NCI-H128 (cell line): ENCODE data around the gene ETV5.

Experiments used
- DNase-seq: peaks from one replicate; lab custom pipeline; 2025; ENCODE audit not compliant: unreplicated experiment; lab: John Stamatoyannopoulos, UW

Gene ETV5

DNA sequence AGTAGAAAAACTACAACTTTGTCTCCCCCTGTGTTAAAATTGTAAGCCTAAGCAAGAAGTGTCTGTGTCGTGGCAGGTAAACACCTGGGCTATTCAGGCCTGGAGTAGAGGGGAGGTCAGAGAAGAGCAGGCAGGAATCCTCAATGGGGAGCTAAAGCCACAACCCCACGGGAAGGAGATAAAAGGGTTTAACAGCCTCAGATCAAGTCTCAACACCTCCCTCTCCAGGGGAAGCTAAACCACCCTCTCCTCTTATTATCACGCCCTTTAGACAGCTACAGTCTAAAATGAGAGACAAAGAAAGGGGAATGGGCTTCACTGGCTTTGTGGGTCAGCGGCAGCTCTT is 11.6 kb downstream of the ETV5 start:
- no peak for DNase-seq

DNA sequence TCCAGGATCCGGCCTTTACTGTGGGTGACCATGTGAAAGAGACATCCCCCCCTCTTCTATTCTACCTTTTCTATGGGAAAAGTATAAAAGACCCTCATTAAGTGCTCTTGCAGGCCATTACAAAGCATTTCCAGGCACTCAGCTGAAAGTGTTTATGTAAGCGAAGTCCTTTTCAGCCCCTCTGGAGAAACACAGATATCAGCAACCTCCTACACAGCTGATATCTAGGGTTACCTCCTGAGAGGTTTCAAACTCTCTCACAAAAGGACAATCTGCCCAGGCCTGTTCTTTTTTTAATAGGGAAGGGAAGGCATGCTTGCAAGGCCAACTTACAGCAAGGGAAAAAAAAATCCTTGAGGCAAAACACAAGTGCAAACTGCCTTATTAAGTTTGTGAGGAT is 12.6 kb downstream of the ETV5 start:
- peak; percentile 37 for DNase-seq

DNA sequence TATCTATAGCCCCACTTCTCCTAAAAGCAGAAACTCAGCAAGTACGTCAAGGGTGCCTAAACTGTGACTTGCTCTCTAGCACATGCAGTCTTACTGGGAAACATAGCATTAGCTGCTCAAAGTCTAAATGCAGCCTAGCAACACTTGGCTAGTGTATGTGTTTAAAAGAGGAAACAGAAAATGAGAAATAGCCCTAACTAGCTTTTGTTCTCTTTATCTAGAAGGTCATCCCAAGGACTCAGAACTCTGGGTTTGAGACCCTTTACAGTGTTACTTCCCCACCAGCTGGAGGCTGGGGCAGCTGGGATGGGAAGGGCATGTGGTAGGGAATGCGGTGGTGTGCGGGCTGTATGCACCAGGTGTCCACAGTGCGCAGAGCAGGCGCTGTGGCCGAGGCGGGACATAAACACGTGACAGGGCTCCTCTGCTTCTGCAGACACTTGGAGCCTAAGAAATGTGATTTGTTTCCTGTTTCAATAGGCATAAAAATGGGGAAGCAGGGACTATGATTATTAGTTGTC is 13.3 kb downstream of the ETV5 start:
- DNase-seq = no peak

DNA sequence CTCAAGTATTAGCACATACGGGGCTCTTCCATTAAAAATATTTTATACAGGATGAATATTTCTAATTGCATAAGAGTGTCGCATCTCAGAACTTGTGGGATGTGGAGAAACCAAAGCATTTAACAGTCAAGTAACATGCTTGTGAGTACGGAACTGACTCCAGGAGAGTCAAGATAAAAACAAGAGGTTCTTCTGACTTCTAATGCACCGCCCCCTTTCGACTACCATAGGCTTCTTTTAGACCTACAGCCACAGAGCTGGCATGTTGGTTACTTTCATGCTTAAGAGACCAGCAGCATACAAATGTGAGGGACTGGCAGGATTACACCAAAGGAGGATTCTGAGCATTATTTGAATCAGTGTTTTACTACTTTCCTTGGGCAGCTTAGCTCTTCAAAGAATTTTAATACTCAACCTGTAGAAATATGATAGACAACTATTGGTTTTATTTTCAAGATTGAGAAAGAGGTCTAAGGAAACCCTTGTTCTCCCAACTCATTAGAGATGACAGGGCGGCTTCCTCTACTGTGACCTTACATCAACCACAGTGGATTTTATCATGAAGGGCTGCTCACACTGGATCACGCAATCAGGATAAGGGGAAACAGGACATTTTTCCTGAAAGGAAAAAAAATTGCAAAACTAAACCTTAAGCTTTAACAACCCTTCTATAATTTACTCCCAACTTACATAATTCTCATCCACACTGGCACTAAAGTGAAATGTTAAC is 14.0 kb downstream of the ETV5 start:
- DNase-seq = no peak

DNA sequence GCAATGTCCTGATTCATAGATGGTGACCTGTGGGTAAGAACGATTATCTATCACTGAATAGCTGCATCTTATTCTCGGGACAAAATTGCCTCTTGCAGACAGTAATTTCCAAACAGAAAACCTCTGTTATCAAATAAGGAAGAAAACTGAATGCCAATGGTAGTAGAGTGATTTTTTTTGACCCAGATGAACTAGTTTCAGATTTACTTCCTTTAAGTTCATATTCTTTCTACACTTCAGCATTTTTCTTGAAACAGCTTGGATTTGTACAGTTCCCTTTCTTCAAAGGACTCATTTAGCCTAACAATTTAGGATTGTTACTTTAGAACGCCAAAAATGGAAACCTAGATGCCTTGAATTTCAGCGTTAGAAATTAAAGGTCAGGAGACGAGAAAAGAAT is 14.6 kb downstream of the ETV5 start:
- DNase-seq = no peak

DNA sequence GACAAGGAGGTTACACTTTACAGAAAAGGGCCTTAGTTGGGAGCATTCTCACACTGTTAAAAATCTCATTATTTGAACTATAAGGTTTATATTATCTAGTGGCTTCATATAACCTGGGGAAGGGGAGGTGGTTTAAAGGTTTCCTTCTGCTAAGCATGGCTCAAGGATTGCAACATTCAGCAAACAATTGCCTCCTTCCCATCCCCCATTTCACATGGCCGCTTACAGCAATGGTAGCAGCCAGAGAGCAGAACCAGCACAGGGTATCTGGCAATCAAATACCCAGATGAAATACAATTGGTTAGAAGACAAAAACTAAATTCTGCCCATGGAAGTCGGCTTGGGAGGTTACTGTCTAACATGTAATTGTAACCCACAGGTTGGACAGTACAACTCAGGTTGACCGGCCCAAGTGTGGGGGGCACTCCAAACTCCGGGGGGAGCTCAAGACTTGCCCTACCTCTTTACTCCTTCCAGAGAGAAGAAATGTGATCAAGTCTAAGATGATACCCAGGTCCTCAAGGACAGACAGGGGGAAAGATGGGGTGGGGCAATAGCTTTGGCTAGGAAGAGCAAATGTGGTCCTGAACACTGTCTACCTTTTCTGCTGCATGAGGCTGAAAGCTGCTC is 15.5 kb downstream of the ETV5 start:
- no peak for DNase-seq

DNA sequence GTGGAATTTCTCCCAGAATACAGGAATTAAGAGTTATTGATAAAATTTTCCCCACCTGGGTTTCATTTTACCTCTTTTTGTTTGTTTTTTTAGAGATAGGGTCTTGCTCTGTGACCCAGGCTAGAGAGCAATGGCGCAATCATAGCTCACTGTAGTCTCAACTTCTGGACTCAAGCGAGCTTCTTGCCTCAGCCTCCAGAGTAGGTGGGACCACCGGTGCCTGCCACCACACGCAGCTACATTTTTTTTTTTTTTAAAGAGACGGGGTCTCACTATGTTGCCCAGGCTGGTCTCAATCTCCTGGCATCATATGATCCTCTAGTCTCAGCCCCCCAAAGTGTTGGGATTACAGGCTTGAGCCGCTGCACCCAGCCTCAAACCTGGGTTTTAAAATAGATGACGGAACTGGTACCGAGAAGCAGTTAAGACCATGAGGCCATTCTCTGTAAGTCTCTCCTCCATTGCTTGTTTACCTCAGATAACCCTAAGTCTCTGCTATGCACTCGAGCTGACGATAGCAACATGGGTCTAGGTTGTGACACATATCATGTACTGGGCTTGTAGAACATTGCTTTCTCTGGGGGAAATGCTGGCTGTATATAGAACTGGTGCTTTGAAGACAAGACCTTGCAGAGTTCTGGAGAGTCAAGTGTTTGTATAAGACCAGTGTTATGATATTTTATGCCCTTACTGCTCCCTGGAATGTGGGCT is 16.4 kb downstream of the ETV5 start:
- DNase-seq = no peak

DNA sequence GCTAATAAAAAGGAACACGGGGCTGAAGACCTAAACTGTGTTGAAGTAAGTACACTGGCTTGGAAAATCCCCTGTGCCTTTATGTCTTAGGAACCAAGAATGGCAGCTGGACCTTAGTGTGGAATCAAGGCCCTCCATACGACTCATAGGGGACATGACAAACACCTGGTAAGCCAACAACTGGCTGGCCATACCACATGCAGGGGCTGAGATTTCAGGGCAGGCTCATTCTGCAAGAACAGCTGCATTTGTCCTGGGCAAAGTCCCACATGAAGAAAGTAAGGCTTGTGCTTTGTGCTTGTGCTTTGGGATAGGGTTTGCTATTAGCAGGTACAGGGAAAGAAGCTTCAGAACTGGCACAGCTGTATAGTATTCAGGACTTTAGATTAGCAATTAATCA is 18.0 kb downstream of the ETV5 start:
- no peak for DNase-seq

DNA sequence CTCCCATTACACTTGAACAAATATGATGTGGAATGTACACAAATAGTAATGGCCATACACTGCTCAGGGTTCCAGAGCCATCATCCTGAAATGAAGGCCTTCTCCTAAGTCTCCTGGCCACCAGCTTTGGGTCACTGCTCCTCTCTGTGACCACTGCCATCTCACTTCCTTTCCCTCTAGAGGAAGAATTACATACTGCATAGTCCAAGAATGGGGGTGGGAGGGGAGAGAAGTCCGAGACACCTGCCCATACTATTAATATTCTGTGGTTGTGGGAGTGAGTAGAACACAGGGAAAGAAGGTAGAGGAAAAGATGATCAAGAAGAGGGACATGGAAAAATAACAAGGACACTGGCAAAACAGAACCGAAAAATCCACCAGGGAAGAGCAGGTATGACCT is 20.6 kb downstream of the ETV5 start:
- no peak for DNase-seq

DNA sequence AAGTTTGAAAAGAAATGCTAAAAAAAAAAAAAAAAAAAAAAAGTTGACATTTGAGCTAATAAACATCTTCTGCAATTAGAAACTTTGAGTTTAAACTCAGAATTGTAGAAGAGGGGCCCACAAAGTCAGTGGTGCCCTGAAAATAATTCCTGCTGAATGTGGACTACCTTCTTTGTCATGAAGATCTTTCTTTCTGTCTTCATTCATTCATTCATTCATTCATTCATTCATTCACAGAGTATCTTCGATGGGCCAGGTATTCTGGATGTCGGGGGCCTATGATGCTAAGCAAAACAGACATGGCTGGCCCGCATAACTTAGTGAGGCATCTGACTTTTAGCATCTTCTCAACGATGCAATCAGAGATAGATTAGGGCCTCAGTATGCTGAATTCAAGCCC is 24.6 kb downstream of the ETV5 start:
- DNase-seq = no peak

DNA sequence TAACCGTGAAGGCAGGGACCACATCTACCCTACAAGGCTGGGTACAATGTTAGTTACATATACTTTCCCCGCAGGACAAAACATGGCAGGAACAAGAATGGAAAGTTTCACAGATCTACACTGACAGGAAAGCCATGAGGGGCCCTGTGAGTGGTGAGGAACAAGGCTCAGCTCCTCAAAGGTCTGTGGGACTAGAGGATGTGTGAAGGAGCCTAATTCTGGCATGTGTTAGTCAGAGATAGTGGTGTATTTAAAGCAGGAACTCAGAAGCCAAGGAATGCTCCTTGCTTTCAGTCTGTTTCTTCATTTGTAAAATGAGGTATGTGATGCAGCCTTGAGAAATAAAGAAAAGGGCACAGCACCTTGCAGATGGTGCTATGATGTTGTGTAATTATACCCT is 25.1 kb downstream of the ETV5 start:
- DNase-seq = no peak

DNA sequence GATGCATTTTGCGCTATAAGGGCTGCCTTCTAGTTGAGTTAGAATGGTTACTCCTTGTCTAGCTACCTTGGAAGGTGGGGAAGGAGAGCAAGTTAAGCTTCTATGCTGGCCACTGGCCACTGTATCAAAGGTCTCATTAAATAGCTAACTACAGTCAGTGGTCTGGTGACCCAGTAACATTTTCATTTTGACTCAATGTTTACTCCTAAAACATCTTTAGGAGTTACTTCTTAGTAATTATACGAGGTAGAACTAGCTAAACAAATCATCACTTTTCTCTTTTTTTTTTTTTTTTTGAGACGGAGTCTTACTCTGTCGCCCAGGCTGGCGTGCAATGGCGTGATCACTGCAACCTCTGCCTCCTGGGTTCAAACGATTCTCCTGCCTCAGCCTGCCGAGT is 26.7 kb downstream of the ETV5 start:
- DNase-seq = no peak

DNA sequence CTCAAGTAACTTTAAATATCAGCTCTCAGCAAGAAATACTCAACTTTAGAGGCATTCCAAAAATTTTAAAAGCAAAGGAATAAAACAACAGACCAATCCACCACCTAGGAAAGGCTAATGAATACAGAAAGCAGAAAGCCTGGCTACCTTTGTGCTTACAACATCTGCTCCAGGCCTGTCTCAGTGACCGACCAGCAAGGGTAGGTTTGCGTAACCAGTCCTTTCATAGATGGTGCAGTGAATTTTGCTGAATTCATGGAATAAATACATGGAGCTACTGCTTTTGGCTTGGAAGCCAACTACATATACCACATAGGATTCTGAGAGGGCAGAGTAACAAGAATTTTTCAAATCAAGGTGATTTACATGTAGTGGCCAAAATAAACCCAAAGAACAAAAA is 27.2 kb downstream of the ETV5 start:
- DNase-seq = no peak

DNA sequence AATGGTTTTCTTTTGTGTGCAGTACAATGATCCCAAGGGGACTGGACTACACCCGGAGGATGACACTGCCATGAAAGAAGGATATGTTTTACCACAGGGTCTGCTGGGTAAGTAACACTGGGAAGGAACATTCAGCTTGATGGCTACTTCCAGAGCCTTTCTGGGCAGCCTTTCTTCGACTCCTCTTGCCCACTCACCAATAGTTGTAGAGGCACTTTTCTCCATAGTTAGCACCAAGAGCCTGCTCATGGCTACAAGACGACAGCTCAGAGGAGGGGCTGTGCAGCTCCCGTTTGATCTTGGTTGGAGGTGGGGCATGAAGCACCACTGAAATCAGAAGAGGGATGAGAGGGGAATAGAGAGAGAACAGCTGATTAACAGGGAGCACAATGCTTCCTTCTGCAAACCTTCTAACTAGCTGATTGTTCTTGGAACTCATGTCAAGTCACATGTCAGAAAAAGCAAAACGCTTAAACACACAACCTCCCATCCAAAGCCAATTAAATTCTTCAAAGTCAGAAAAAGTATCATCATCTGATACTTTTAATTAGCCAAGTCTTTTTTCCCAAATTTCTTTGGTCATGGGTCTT is 27.9 kb downstream of the ETV5 start:
- DNase-seq = no peak

DNA sequence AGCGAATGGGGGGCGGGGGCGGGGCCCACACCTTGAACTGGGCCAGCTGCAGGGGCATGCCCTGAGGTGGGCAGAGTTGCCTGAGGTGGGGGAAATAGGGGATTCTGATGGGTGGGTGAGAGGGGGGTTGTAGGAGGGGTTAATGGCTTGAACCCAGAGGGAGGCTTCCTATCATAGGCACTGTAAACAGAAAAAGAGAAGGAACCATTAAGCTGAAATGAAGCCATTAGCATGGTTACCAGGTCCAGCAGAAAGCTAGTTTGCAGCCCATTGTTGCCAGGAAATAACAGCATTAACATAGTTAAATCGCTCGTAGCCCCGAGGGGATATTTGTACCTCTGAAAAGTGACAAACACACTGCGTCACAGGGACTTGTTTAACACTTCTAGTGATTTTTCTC is 29.0 kb downstream of the ETV5 start:
- DNase-seq = no peak

DNA sequence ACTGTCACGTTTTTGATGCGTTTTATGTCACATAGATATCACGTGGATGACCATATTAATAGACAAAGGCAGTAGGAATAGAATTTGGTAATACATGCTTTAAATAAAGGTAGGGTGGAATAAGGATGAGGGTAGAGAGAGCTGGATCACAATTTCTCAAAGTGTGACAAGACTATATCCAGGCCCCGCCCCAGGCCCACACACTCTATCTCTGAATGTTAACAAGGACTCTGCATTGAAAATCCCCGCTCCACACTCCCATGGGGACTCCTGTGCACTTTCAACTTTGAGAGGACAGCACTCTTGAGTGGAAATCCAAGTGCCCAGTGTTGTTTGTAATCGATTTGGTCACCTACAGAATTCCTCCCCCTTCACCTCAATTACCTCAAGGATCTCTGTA is 31.4 kb downstream of the ETV5 start:
- DNase-seq = no peak

DNA sequence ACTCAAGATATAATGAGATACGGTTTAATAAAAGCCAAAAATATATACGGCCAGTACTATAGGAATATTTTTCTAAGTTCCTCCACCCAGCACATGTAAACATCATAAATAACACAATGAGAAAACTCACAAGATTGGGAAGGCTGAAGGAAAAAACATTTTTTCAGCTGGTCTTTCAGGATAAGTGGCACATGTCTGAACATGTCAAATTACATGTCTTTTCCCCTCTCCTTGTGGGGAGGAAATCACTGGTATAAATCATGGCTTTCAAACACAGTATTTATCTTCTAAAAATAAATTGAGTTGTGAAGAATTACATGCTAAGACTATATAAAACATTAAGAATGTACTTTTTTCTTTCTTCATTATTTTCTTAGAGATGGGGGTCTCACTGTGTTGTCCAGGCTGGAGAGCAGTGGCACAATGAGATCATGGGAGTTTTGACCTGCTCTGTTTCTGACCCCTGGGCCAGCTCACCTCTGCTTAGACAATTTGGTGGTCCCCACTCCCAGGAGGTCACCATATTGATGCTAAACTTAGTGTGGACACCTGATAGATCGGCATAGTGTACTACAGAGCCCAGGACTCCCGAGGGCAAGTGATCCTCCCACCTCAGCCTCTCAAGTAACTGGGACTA is 32.8 kb downstream of the ETV5 start:
- no peak for DNase-seq

DNA sequence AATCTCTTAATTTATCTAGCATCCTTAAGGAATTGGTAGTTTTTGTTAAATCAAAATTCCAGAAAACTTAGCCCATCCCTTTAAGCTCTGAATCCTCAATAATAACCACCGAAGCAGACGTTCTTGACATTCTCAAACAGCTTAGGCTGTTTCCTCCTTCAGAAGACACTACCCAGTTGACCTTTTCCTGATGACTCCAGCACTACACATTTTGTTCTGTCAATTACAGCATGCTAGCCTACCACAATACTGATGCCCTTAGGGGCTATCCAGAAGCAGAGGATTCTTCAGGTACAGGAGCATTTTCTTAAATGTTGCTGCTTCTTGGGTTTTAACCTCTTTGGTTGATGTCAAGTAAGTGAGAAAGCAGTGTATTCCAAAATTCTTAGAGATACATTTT is 33.4 kb downstream of the ETV5 start:
- DNase-seq = no peak

DNA sequence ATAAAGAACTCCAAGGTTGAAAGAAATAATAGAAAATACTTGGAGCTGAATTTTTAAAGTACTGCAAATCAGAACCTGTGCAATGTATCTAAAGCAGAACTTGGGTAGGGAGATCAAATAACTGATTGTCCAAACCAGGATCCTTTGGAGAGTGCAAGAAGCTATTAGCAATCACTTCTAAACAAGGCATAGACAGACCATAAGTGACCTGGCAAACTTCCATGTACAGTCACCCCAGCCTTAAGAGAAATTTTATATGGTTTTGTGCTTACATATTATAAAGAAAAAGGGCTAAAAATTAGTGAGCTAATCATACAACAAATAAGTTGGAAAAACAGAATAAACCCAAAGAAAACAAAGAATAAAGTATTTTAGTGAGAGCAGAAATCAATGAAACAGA is 35.2 kb downstream of the ETV5 start:
- no peak for DNase-seq

DNA sequence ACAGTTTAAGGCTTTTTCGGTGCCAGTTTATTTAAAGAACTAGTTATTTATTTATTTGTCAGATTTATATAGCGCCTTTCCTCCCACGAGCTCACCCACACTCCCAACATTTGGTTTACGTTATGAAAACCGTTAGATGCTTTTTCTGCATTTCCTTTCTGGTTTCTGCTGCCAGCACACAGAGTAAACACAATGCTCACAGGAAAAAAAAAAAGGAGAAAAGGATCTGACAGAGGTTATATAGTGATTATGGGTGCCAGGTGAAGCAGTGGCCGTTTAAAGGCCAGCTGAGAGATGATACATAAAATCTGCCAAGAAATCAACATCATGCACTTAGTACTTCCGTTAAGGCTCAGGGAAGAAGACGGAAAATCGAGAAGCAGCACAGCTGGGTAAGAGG is 37.9 kb downstream of the ETV5 start:
- no peak for DNase-seq

DNA sequence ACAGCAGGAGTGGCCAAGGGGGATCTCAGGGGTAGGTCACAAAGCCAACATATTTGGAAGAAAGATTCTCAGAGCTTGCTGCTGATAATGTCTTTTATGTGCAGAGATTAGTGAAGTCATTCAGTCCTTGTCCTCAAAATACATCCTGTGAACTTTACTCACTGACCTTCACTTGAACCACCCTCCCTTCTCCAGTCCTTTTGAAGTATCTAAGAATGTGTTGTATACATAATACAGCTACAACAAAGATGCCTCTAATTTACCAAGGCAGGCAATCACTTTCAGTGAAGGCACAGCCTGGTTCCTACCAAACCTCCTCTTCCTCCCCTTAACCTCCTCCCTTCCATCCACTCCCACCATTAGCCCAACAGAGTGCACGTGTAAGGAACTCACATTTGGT is 38.3 kb downstream of the ETV5 start:
- no peak for DNase-seq

DNA sequence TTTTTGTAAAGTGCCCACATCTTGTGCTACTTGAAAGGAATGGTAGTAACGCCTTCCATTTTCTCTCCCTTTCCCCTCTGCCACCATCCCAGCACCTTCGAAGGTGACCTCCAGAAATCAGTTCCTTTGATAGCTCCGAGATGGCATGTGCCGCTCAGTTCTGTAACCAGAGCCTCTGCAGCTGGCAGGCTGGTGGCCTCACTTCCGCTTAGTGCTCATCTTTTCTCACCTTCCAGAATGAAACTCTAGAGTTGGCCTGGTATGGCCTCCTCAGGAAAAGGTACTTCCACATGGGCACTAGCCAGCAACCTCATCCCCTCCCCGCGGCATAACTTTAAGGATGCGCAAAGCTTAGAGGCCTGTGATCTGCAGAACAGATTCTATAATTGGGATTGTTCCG is 38.8 kb downstream of the ETV5 start:
- DNase-seq = no peak
